Activated CD4-positive, alpha-beta T cell treated with anti-CD3 and anti-CD28 coated beads for 36 hours (primary cell): ENCODE results near the gene DET1. TPM values are rescaled to one million over a fixed set of nuclear protein-coding genes. Genes with fewer than 3 reads are reported as not detected.

Experiments
- ATAC-seq: fragments of 200-7000 bp; cut with Tn5 transposase; one replicate; pipeline ENCODE4 v1.10.0; 2021; ENCODE audit warnings: mild to moderate bottlenecking, moderate library complexity
- CTCF ChIA-PET: fragments of 350-600 bp; sonication (Branson Sonifier 250); formaldehyde crosslinking; loops from one replicate; lab custom pipeline; 2021; ENCODE audit warnings: antibody characterized with exemption; lab: Charles Lee
- POLR2A ChIA-PET: fragments of 350-600 bp; sonication (Branson Sonifier 250); formaldehyde crosslinking; loops from one replicate; lab custom pipeline; 2021; ENCODE audit warnings: antibody characterized with exemption, inconsistent platforms; lab: Charles Lee
- DNase-seq: peaks from one replicate; pipeline ENCODE4 v3.0.0-alpha.2; 2020
- H3K27ac Mint-ChIP-seq: one replicate; pipeline ENCODE4 v1.8.0; 2021; ENCODE audit warnings: mixed read lengths
- H3K27me3 Mint-ChIP-seq: one replicate; pipeline ENCODE4 v1.8.0; 2021; ENCODE audit warnings: mixed read lengths
- H3K36me3 Mint-ChIP-seq: one replicate; pipeline ENCODE4 v1.8.0; 2021; ENCODE audit warnings: low read depth, mixed read lengths
- H3K4me1 Mint-ChIP-seq: one replicate; pipeline ENCODE4 v1.8.0; 2021; ENCODE audit warnings: mixed read lengths
- H3K4me3 Mint-ChIP-seq: one replicate; pipeline ENCODE4 v1.8.0; 2021; ENCODE audit warnings: mild to moderate bottlenecking, moderate library complexity, mixed read lengths
- H3K9me3 Mint-ChIP-seq: one replicate; pipeline ENCODE4 v1.8.0; 2021; ENCODE audit warnings: low read depth, mixed read lengths
- intact Hi-C, 2 experiments: fragments of 100-400 bp; cut with DNase I in 1 of 2; cut with micrococcal nuclease in 1 of 2; formaldehyde crosslinking; loops; one replicate each; pipeline versions ENCODE4 v1.14.2 to v1.15.1; 2022 to 2024; cut with DNase I, micrococcal nuclease
- total RNA-seq, 2 experiments: library from RNA; stranded (reverse); gene quantifications; one replicate each; pipeline ENCODE4 v1.2.3, GENCODE V29; 2021

The DET1 gene
- total RNA-seq, 2 experiments from 2014 or later, result 2.7 to 3.0 TPM

DNA sequence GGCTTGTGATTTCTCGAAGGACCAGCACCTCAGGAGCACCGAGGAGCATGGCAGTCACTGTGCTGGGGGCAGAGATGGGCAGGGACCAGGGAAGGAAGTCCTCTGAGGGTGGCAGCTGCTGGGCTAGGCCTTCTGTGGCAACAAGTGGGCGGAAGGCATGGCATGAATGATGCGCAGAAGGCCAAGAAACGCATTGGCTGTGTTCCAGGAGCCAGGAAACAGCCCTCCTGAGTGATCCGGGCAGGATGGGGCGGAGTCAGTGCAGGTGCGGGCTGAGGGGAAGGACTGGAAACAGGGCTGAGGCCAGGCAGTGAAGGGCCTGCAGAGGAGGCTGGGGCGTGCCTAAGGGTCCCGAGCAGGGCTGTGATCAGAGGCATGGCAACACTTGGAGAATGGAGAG is 55.3 kb downstream of the DET1 start:
- H3K27ac Mint-ChIP-seq, result no peak overlapping the region
- H3K4me3 Mint-ChIP-seq, result no peak overlapping the region
- intact Hi-C loops, result no loop called here
- H3K9me3 Mint-ChIP-seq, result no peaks in the 10 kb centered on the region
- H3K27me3 Mint-ChIP-seq, result no peaks in the 10 kb centered on the region
- H3K4me1 Mint-ChIP-seq, result no peaks in the 10 kb centered on the region
- ATAC-seq (no peak), DNase-seq (no peak)
- POLR2A ChIA-PET, result no interaction called here
- peaks cover 3% of the 10 kb centered on the region for H3K36me3 Mint-ChIP-seq
- CTCF ChIA-PET, result no interaction called here

DNA sequence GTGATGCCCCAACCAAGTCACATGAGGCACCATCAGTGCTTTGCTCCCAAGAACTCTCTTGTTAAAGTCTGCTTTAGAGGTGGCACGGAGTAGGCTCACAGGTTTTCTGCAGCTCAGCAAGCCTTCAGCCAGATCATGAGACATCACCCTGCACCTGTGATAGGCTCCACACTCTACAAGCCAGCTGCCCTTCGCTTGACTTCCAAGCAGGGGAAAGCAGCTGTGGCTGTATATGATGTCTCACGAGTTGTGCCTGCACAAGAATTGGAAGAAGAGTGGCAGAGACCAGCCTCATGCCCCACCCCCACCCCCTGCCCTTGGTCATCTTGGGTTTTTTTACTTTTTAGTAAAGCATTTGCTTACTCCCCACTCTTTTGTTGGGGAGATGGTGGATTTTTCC is 56.4 kb downstream of the DET1 start:
- DNase-seq, result no peak
- ChIA-PET CTCF (no interaction called here), POLR2A (no interaction called here)
- Mint-ChIP-seq H3K9me3 (no peaks in the 10 kb centered on the region), H3K27ac (no peak overlapping the region), H3K36me3 (peaks cover 3% of the 10 kb centered on the region), H3K27me3 (no peaks in the 10 kb centered on the region), H3K4me3 (no peak overlapping the region), H3K4me1 (no peaks in the 10 kb centered on the region)
- no peak for ATAC-seq
- intact Hi-C loops, result no loop called here

GRCh38 chr15:88489321-88489720 is 57.2 kb downstream of the DET1 start:
- ChIA-PET POLR2A (no interaction called here), CTCF (interaction anchor here (0.6 kb wide), 1 partner anchor 397 kb away, joined by 3 read pairs; no protein-coding TSS in a partner anchor)
- peaks cover 3% of the 10 kb centered on the region for H3K36me3 Mint-ChIP-seq

DNA sequence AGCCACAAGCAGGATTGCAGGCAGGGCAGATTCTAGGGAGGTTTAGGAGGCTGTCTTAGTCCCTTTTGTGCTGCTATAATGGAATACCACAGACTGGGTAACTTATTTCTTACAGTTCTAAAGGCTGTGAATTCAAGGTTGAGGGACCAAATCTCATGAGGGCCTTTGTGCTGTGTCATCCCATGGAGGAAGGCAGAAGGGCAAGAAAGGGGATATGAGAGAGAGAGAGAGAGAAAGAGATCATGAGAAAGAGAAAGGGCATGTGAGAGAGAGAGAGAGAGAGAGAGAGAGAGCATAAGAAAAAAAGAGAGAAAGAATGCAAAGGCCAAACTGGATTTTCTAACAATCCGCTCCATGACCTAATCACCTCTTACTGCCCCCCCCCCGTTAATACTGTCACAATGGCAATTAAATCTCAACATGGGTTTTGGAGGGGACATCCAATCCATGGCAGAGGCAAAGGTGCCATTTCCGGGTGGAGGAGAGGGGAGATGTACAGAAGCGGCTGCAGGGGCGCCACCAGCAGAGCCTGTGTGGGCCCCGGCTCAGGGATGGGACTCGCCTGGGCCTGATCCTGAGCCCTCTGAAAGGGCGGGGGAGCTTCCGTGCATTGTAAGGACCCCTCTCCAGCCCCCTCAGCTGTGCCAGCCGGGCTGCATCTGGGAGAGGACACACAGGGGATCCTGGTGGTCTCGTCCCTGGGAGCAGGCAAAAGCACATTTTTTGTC is 58.5 kb downstream of the DET1 start:
- Mint-ChIP-seq H3K9me3 (no peaks in the 10 kb centered on the region), H3K4me1 (no peaks in the 10 kb centered on the region), H3K27me3 (no peaks in the 10 kb centered on the region), H3K4me3 (no peak overlapping the region), H3K36me3 (peaks cover 3% of the 10 kb centered on the region), H3K27ac (no peak overlapping the region)
- DNase-seq (no peak), ATAC-seq (no peak)
- CTCF ChIA-PET, result no interaction called here
- POLR2A ChIA-PET, result no interaction called here
- intact Hi-C loops, result no loop called here

More at GRCh38 chr15:88489321-88489720, 57.2 kb downstream of the DET1 start:
- H3K27ac Mint-ChIP-seq, result no peak overlapping the region
- H3K27me3 Mint-ChIP-seq, result no peaks in the 10 kb centered on the region
- H3K4me3 Mint-ChIP-seq, result no peak overlapping the region
- intact Hi-C loops, result no loop called here
- no peak for ATAC-seq
- H3K9me3 Mint-ChIP-seq, result no peaks in the 10 kb centered on the region
- DNase-seq, result no peak
- H3K4me1 Mint-ChIP-seq, result no peaks in the 10 kb centered on the region

DNA sequence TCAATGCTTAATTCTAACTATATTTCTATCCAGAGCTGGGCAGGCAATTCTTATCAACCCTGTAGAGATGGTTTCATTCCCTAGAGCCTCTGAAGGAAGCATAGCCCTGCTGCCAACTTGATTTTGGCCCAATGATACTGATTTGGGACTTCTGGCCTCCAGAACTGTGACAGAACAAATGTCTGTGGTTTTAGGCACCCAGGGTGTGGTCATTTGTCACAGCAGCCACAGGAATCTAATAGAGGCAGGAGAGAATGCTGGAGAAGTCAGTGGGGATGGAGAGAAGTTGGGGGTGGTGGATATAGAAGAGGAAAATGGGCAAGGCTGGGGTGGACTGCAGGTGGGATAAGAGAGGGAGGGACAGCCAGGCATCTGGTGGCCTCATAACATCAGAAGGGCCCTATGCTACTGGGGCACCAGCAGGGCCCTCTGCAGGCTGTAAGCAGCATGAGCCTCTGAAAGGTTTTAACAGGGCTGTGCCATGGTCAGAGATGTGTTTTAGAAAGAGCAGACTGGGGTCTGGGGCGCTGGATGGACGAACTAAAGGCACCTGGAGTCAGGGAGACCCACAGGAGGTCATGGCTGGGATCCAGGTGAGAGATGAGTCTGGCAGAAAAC is 59.2 kb downstream of the DET1 start:
- CTCF ChIA-PET, result no interaction called here
- intact Hi-C loops, result no loop called here
- ATAC-seq (no peak), DNase-seq (no peak)
- Mint-ChIP-seq H3K9me3 (no peaks in the 10 kb centered on the region), H3K36me3 (peaks cover 3% of the 10 kb centered on the region), H3K27me3 (no peaks in the 10 kb centered on the region), H3K4me3 (no peak overlapping the region), H3K27ac (no peak overlapping the region), H3K4me1 (no peaks in the 10 kb centered on the region)
- POLR2A ChIA-PET, result interaction anchor here (0.6 kb wide), 1 partner anchor 238 kb away, joined by 3 read pairs; no protein-coding TSS in a partner anchor

- intact Hi-C loops, result no loop called here
- ChIA-PET CTCF (no interaction called here), POLR2A (no interaction called here)
- ATAC-seq, result no peak
- Mint-ChIP-seq H3K4me3 (no peak overlapping the region), H3K27me3 (no peaks in the 10 kb centered on the region), H3K9me3 (no peaks in the 10 kb centered on the region), H3K27ac (no peak overlapping the region), H3K36me3 (no peaks in the 10 kb centered on the region), H3K4me1 (no peaks in the 10 kb centered on the region)
- DNase-seq, result no peak
These were observed 61.7 kb downstream of the DET1 start for GRCh38 chr15:88484682-88485331.

DNA sequence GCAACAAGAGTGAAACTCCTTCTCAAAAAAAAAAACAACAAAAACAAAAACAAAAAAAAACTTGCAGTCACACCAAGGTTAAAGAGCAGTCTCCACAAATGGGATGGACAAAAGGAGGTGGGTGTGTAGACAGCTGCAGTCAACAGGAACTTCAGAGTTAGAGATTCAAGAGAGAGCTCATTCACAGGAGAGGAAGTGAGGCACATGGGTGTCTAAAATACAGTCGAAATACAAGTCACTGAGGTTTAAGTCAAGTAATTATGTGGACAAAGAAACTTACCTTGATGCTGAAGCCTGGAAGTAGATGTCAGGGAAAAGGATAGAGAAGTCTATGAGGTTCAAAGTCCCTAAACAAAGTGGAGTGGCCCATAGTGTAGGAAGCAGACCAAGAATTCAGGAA is 64.2 kb downstream of the DET1 start:
- no peak overlapping the region for H3K27ac Mint-ChIP-seq
- intact Hi-C loops, result no loop called here
- DNase-seq (no peak), ATAC-seq (no peak)
- H3K9me3 Mint-ChIP-seq, result no peaks in the 10 kb centered on the region
- no peaks in the 10 kb centered on the region for H3K27me3 Mint-ChIP-seq
- CTCF ChIA-PET, result no interaction called here
- no peaks in the 10 kb centered on the region for H3K4me1 Mint-ChIP-seq
- POLR2A ChIA-PET, result no interaction called here
- H3K4me3 Mint-ChIP-seq, result no peak overlapping the region
- peaks cover 7% of the 10 kb centered on the region for H3K36me3 Mint-ChIP-seq

- Mint-ChIP-seq H3K4me1 (no peaks in the 10 kb centered on the region), H3K27me3 (no peaks in the 10 kb centered on the region), H3K4me3 (no peak overlapping the region), H3K27ac (no peak overlapping the region), H3K36me3 (peaks cover 17% of the 10 kb centered on the region), H3K9me3 (no peaks in the 10 kb centered on the region)
- ATAC-seq (no peak), DNase-seq (no peak)
- ChIA-PET POLR2A (no interaction called here), CTCF (interaction anchor here (0.6 kb wide), 1 partner anchor 168 kb away, joined by 3 read pairs; no protein-coding TSS in a partner anchor)
- intact Hi-C loops, result no loop called here
These were observed 65.5 kb downstream of the DET1 start for GRCh38 chr15:88480981-88481380.

- H3K27me3 Mint-ChIP-seq, result no peaks in the 10 kb centered on the region
- H3K36me3 Mint-ChIP-seq, result peaks cover 21% of the 10 kb centered on the region
- ChIA-PET CTCF (interaction anchor here (0.6 kb wide), 2 partner anchors 88 to 295 kb away, joined by 3 read pairs; no protein-coding TSS in a partner anchor), POLR2A (no interaction called here)
- intact Hi-C loops, result loop anchor here in 1 of 2 experiments (5.0 to 10.0 kb wide), 2 partner anchors 353 to 416 kb away; partner anchors contain the start of gene HAPLN3
- DNase-seq, result no peak
- no peaks in the 10 kb centered on the region for H3K9me3 Mint-ChIP-seq
- H3K27ac Mint-ChIP-seq, result no peak overlapping the region
- ATAC-seq, result no peak
- no peak overlapping the region for H3K4me3 Mint-ChIP-seq
- no peaks in the 10 kb centered on the region for H3K4me1 Mint-ChIP-seq
These were observed 67.3 kb downstream of the DET1 start for GRCh38 chr15:88479169-88479568.

DNA sequence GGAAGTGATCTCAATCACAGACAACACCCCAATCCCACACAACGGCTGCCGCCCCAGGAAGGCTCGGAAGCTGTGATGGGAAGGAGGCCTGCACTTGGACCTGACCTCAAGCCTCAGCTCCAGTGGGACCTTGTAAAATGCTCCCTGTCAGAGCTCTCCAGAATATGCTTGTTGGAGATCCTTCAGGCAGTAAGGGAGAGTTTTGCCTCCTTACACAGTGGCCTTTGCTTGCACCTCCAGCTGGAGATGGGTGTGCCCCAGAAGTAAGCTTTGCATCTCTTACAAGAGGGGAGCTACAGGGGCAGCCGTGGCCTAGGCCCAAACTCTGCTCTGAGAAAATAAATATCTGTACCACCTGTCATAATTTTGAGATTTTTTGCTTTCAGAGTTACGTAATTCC is 68.6 kb downstream of the DET1 start:
- no peak overlapping the region for H3K27ac Mint-ChIP-seq
- POLR2A ChIA-PET, result interaction anchor here (0.6 kb wide), 1 partner anchor 397 kb away, joined by 3 read pairs; no protein-coding TSS in a partner anchor
- H3K9me3 Mint-ChIP-seq, result no peaks in the 10 kb centered on the region
- ATAC-seq, result no peak
- H3K27me3 Mint-ChIP-seq, result no peaks in the 10 kb centered on the region
- H3K36me3 Mint-ChIP-seq, result peaks cover 21% of the 10 kb centered on the region
- H3K4me1 Mint-ChIP-seq, result no peaks in the 10 kb centered on the region
- no peak for DNase-seq
- H3K4me3 Mint-ChIP-seq, result no peak overlapping the region
- CTCF ChIA-PET, result interaction anchor here (0.9 to 1.9 kb wide), 3 partner anchors 11 to 29 kb away, joined by 3 to 5 read pairs (median 4); partner anchors contain the start of genes MRPL46 and MRPS11
- intact Hi-C loops, result loop anchor here in 1 of 2 experiments (5.0 to 10.0 kb wide), 2 partner anchors 354 to 417 kb away; partner anchors contain the start of gene HAPLN3

DNA sequence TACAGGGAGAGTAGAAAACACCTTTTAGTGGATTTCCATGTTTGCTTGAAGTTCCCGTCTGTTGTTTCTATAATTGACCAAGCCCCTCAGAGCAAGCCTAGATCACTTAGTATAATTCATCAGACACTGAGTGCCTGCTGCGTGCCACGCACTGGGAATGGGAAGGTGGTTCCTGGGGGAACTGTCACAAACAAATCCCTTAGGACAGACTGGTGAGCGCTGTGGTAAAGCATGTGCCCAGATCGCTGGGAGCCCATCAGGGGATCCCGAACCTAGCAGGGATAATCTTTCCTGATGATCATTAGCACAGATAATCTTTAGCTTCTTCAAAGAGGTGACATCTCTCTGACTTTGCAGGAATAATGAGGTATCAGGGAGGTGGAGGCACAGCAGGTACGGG is 69.4 kb downstream of the DET1 start:
- H3K27ac Mint-ChIP-seq, result no peak overlapping the region
- peaks cover 4% of the 10 kb centered on the region for H3K4me1 Mint-ChIP-seq

More for the DNA sequence above, 69.4 kb downstream of the DET1 start:
- ATAC-seq, result no peak
- no peaks in the 10 kb centered on the region for H3K9me3 Mint-ChIP-seq
- H3K4me3 Mint-ChIP-seq, result no peak overlapping the region
- peaks cover 28% of the 10 kb centered on the region for H3K36me3 Mint-ChIP-seq
- no peak for DNase-seq
- intact Hi-C loops, result loop anchor here in 1 of 2 experiments (5.0 to 10.0 kb wide), 2 partner anchors 355 to 418 kb away; partner anchors contain the start of gene HAPLN3
- CTCF ChIA-PET, result interaction anchor here (0.7 to 1.9 kb wide), 3 partner anchors 22 to 187 kb away, joined by 3 to 5 read pairs (median 4); no protein-coding TSS in a partner anchor
- POLR2A ChIA-PET, result interaction anchor here (0.6 kb wide), 1 partner anchor 398 kb away, joined by 3 read pairs; no protein-coding TSS in a partner anchor
- no peaks in the 10 kb centered on the region for H3K27me3 Mint-ChIP-seq
